IPS-18a (cell line): ENCODE results near the gene DRP2.
"Not testable (repeated sequence)": the region's sequence is repeated elsewhere in the genome, so short reads cannot be mapped to it uniquely, and the experiment has no call there.

Experiments used
- H3K27ac ChIP-seq: one replicate; pipeline ENCODE4 v1.5.1; 2013; ENCODE audit warnings: low read length
- H3K27me3 ChIP-seq: one replicate; pipeline ENCODE4 v1.6.1; 2013; ENCODE audit warnings: mild to moderate bottlenecking, low read length; ENCODE audit not compliant: control insufficient read depth, insufficient read depth
- H3K36me3 ChIP-seq: one replicate; pipeline ENCODE4 v1.6.1; 2013; ENCODE audit warnings: low read depth, low read length; ENCODE audit not compliant: control insufficient read depth
- H3K4me1 ChIP-seq: one replicate; pipeline ENCODE4 v1.6.1; 2013; ENCODE audit warnings: low read depth, low read length; ENCODE audit not compliant: control insufficient read depth
- H3K4me3 ChIP-seq: one replicate; pipeline ENCODE4 v1.5.1; 2013; ENCODE audit warnings: low read length
- H3K9ac ChIP-seq: one replicate; pipeline ENCODE4 v1.6.1; 2013; ENCODE audit warnings: mild to moderate bottlenecking, low read length, moderate library complexity
- H3K9me3 ChIP-seq: one replicate; pipeline ENCODE4 v1.6.1; 2013; ENCODE audit warnings: low read depth, low read length; ENCODE audit not compliant: control insufficient read depth

Gene DRP2

DNA sequence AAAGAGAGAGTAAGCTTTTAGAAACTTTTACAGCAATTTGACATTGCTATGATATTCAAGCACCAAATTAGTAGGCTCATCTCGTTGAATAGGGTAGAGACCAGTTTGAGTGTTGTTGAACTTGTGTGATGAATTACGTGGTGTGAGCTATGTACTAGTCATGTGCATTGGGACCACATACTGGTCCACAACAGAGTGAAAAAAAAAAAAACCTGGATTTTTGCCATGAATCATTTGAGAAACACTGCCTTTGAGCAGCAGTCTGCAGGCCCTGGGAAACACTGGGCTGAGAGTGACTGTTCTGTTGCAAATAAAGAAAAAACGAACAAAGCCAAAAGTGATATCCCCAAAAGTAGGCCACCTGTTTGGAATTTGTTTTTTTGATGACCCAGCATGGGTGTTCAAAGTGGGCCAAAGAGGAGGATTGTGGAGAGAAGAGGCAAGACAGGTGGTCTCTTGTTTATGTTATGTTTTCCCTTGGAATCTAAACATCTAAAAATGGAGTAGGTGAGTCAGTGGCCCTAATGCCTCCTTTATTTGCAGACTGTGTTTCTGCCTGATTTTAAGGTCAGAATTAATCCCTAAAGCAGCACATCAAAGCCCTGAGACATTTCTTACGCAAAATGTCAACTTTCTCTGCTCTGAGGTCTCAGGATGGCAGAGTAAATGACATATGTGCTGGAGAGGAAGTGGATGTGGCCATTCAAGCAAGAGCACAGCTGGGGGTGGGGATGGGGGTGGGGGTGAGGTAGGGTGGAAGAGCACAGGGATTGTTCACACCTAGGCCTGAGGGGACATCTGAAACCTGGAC, 38.1 kb downstream of the DRP2 start:
- H3K4me1 ChIP-seq: no peaks in the 10 kb centered on the region

DNA sequence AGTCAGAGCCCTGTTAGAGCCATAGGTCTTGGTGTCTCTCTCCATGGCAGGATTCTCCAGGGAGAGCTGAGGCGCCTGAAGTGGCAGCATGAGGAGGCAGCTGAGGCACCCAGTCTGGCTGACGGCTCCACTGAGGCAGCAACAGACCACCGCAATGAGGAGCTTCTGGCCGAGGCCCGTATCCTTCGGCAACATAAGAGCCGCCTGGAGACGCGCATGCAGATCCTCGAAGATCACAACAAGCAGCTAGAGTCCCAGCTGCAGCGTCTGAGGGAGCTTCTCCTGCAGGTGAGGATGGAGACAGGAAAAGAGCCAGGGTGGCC, 38.6 kb downstream of the DRP2 start:
- H3K4me3 ChIP-seq: no peak overlapping the region
- no peaks in the 10 kb centered on the region for H3K9me3 ChIP-seq
- H3K27ac ChIP-seq: no peak overlapping the region
- H3K36me3 ChIP-seq: no peaks in the 10 kb centered on the region
- no peaks in the 10 kb centered on the region for H3K4me1 ChIP-seq
- no peak overlapping the region for H3K9ac ChIP-seq
- H3K27me3 ChIP-seq: no peaks in the 10 kb centered on the region

More for the DNA sequence above, 38.1 kb downstream of the DRP2 start:
- Histone ChIP-seq H3K27ac (no peak overlapping the region), H3K9ac (no peak overlapping the region), H3K9me3 (no peaks in the 10 kb centered on the region), H3K4me3 (no peak overlapping the region), H3K27me3 (no peaks in the 10 kb centered on the region), H3K36me3 (no peaks in the 10 kb centered on the region)

DNA sequence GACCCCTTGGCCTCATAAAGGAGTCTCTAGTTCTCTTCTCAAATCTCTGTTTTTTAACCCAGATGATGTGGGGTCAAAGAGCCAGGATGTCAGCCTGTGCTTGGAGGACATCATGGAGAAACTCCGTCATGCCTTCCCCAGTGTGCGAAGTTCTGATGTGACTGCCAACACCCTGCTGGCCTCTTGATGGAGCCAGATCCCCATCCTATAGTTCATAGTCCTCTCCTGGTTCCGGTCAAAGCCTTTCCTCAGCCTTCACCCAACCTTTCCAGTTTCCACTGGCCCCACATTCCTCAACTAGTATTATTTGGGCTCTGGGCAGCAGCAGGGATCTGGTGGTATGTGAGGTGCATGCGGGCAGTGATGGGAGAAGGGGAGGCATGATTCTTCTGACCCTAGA, 40.8 kb downstream of the DRP2 start:
- no peaks in the 10 kb centered on the region for H3K27me3 ChIP-seq
- H3K9ac ChIP-seq: no peak overlapping the region
- no peak overlapping the region for H3K4me3 ChIP-seq

DNA sequence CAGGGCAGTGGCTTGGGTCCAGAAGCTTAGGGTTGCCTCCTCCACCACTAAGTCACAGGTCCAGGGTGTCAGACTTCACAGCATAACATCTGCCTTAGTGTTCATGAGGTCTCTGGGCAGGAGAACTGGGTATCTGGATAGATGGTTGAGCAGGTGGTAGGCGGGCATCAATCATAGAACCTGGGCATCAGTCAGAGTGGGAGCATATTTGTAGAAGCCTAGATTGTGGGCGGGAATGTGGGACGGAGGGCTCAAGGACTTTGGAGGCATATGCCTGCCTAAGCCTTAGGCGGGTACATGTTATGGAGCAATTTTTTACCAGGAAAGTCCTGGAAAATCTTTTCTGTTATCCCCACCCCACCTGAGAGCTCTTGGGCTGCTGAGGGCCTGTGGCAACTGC, 43.0 kb downstream of the DRP2 start:
- H3K36me3 ChIP-seq: no peaks in the 10 kb centered on the region

More for the DNA sequence above, 40.8 kb downstream of the DRP2 start:
- no peaks in the 10 kb centered on the region for H3K36me3 ChIP-seq
- no peak overlapping the region for H3K27ac ChIP-seq
- no peaks in the 10 kb centered on the region for H3K9me3 ChIP-seq
- no peaks in the 10 kb centered on the region for H3K4me1 ChIP-seq

DNA sequence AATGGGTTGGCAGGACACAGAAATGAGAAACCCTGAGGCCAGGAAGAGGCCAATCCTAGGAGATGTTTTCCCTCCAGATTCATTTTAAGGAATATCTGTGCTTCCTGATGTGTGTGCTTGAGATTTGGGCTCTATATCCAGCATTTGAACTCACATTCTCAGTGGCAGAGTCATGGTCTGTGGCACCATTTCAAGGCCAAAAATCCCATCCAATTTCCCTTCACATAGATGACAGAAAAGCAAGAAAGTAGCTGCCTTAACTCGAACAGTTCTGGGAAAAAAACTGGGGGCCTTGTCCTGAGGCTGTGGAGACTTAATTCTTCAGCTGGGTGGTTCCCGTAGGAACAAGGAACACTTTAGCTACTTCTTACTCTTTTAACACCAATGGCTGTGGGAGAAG, 44.2 kb downstream of the DRP2 start:
- Histone ChIP-seq H3K4me3 (no peak overlapping the region), H3K27ac (no peak overlapping the region), H3K9me3 (no peaks in the 10 kb centered on the region), H3K27me3 (no peaks in the 10 kb centered on the region), H3K9ac (no peak overlapping the region), H3K4me1 (no peaks in the 10 kb centered on the region), H3K36me3 (no peaks in the 10 kb centered on the region)

More for the DNA sequence above, 43.0 kb downstream of the DRP2 start:
- Histone ChIP-seq H3K9ac (no peak overlapping the region), H3K4me1 (no peaks in the 10 kb centered on the region), H3K4me3 (no peak overlapping the region), H3K9me3 (no peaks in the 10 kb centered on the region), H3K27ac (no peak overlapping the region), H3K27me3 (no peaks in the 10 kb centered on the region)

DNA sequence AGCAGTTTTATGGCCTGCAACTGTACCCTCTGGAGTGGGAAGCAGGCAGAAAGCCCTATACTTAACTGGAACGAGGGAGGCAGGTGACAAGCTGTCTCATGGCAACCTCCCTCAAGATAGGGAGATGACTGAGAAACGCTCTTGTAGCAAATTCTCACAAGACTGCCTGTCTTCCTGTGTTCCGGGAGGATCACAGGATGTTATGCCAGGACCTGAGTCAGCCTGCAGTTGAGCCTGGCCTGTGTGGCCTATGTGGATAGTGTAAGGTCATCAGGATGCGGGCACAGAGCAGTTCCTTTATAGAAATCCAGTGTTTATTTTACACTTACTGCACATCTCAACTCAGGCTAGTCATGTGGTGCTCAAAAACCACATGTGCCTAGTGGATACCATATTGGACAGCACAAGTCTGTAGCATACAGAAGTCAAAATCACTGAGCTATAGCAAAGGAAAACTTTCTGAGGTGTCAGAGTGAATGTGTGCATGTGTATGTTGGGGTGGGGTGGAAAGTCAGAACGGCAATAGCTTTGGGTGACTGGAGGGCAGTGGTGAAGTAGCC, 46.4 kb downstream of the DRP2 start:
- no peaks in the 10 kb centered on the region for H3K4me1 ChIP-seq
- no peaks in the 10 kb centered on the region for H3K9me3 ChIP-seq
- no peak overlapping the region for H3K27ac ChIP-seq
- H3K36me3 ChIP-seq: no peaks in the 10 kb centered on the region
- H3K9ac ChIP-seq: no peak overlapping the region
- H3K4me3 ChIP-seq: no peak overlapping the region
- no peaks in the 10 kb centered on the region for H3K27me3 ChIP-seq

DNA sequence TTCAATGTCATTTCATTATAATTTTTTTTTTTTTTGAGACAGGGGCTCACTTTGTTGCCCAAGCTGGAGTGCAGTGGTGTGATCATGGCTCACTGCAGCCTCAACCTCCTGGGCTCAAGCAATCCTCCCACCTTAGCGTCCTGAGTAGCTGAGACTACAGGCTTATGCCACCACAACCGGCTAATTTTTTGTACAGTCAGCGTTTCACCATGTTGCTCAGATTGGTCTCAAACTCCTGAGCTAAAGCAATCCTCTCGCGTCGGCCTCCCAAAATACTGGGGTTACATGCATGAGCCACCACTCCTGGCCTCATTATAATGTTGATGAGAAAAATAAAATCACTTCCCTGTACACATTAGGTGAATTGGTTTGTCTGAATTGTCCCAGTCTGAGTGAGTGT, 54.6 kb downstream of the DRP2 start:
- Histone ChIP-seq H3K9ac (no peak overlapping the region), H3K9me3 (no peaks in the 10 kb centered on the region), H3K27me3 (no peaks in the 10 kb centered on the region), H3K4me3 (no peak overlapping the region), H3K27ac (no peak overlapping the region), H3K4me1 (no peaks in the 10 kb centered on the region), H3K36me3 (no peaks in the 10 kb centered on the region)

DNA sequence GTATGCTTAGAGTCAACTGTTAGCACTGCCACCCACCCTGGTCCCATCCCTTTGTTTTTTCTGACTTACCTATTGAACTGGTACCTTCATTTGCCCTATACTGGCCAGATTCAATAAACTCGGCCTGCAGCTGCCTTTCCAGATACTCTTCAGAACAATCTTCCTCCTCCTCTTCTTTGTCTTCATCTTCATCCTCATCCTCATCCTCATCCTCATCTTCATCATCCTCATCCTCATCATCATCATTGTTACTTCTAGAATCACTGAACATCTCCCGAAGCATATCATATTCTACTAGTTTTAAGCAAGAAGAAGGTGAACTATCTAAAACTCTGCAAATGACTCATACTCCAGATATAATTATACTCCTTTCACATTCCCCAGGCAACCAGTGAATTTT, 56.7 kb downstream of the DRP2 start:
- Histone ChIP-seq H3K4me3 (no peak overlapping the region), H3K4me1 (no peaks in the 10 kb centered on the region), H3K9me3 (no peaks in the 10 kb centered on the region), H3K9ac (no peak overlapping the region), H3K27ac (no peak overlapping the region), H3K36me3 (no peaks in the 10 kb centered on the region), H3K27me3 (no peaks in the 10 kb centered on the region)

DNA sequence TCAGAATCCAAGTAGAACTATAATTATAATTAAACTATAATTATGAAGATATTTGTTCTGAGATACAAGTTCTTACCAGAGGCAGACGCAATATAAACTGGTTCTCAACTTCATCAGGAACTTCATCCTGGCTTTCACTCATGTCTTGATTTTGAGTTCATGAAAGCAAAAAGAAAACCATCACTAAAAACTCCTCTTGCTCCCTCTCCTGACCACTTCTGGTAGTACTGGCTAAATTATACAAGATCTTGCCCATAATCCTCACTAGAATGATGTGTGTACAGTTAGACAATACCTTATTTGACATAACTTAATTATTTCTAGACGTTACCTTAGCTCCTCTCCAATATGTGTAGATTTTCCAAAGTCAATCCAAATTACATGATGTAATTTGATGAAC, 67.8 kb downstream of the DRP2 start:
- Histone ChIP-seq H3K4me1 (no peaks in the 10 kb centered on the region), H3K9me3 (no peaks in the 10 kb centered on the region), H3K27me3 (no peaks in the 10 kb centered on the region), H3K9ac (no peak overlapping the region), H3K36me3 (no peaks in the 10 kb centered on the region), H3K27ac (no peak overlapping the region), H3K4me3 (no peak overlapping the region)

DNA sequence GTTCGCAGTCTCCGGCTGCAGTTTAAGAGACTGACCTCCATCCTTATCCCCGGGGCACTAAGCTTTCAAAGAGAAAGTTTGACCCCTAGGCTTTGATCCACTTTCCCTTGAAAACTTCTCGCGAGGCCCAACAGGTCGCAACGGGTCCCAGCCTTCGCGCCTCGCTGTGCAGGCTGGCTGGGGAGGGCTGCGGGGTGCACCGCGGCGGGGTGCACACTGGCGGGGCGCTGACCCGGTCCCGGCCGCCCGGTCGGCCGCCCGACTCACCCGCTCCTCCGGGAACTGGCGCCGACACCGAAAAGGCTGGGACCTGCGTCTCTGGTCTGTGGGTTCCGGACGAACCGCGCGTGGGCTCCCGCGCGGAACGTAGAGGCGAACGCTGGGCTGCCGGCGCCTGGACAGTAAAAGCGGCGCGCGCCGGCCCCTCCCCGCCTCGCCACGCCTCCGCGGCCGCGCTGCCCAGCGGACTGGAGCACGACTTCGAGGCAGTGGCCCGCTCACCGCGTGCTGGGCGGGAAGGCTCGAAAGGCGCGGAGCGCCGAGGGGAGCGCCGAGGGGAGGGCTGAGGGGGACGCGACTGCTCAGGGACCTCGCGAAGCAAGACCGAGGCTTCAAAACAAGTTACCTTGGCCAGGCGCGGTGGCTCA, 71.5 kb downstream of the DRP2 start, which contains the start of gene TAF7L:
Gene TAF7L, minus strand, starts transcription at position 378 of the 647 bp plus-strand sequence. CDS start 3,791 bp downstream, outside the sequence.
- no peaks in the 10 kb centered on the region for H3K9me3 ChIP-seq
- H3K9ac ChIP-seq: no peak within 1 kb of the TSS
- H3K4me3 ChIP-seq: no peak within 1 kb of the TSS
- no peaks in the 10 kb centered on the region for H3K36me3 ChIP-seq
- no peak within 1 kb of the TSS for H3K27ac ChIP-seq
- H3K4me1 ChIP-seq: no peaks in the 10 kb centered on the region
- no peaks in the 10 kb centered on the region for H3K27me3 ChIP-seq

DNA sequence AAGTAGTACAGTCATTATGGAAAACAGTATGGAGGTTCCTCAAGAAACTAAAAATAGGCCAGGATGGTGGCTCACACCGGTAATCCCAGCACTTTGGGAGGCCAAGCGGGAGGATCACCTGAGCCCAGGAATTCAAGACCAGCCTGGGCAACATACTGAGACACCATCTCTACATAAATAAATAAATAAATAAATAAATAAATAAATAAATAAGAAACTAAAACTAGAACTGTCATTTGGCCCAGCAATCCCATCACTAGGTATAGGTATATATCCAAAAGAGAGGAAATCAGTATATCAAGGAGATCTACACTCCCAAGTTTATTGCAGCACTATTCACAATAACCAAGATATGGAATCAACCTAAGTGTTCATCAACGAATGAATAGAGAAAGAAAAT, 76.0 kb downstream of the DRP2 start:
- H3K36me3 ChIP-seq, H3K4me1 ChIP-seq, H3K27ac ChIP-seq, H3K9ac ChIP-seq, H3K4me3 ChIP-seq, H3K9me3 ChIP-seq, H3K27me3 ChIP-seq: not testable (repeated sequence)

DNA sequence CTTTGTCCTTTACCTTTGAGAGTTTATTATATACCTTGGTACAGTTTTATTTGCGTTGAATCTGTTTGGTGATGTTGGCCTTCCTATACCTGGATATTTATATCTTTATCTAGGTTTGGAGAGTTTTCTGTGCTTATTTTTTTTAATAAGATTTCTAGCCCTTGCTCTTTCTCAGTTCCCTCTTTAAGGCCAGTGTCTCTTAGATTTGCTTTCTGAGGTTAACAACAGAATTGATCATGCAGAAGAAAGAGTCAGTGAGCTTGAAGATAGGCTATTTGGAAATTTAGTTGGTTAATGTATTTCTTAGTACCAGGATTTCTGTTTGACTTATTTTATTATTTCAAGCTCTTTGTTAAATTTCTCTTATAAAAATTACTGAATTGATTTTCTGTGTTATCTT, 84.2 kb downstream of the DRP2 start:
- Histone ChIP-seq H3K4me1 (no peaks in the 10 kb centered on the region), H3K27ac (no peak overlapping the region), H3K9me3 (no peaks in the 10 kb centered on the region), H3K9ac (no peak overlapping the region), H3K36me3 (no peaks in the 10 kb centered on the region), H3K4me3 (no peak overlapping the region), H3K27me3 (no peaks in the 10 kb centered on the region)
